ENCODE data around the gene SGTA. TPM values are rescaled to one million over a fixed set of nuclear protein-coding genes. Genes with fewer than 3 reads are reported as not detected.

Gene SGTA
- total RNA-seq, 1 experiment from 2014 or later: 109 TPM

- POLR2A ChIA-PET: no interaction called here
- Histone ChIP-seq H2AFZ (ENCODE audit: low read depth, low read length, poor library complexity, severe bottlenecking) (no peak overlapping the region), H3K4me2 (ENCODE audit: low read length) (no peak overlapping the region), H3K36me3 (ENCODE audit: control insufficient read depth in 1 of 2, insufficient read depth in 2 of 2, low read length in 2 of 2) (peaks cover 3 to 17% of the 10 kb centered on the region in 2 experiments), H3K4me3 (replicated peaks in 1 of 2; ENCODE audit: low read depth in 1 of 2, low read length in 2 of 2) (no peak overlapping the region), H3K79me2 (ENCODE audit: insufficient read depth, low read length) (peaks cover 21% of the 10 kb centered on the region), H3K9ac (ENCODE audit: low read length) (no peak overlapping the region), H3K27ac (ENCODE audit: low read depth, low read length) (no peak overlapping the region; the same call in 1 of the 2 replicates), H3K27me3 (ENCODE audit: insufficient read depth, low read length) (no peaks in the 10 kb centered on the region), H4K20me1 (ENCODE audit: insufficient read depth) (no peaks in the 10 kb centered on the region), H3K4me1 (ENCODE audit: control insufficient read depth in 1 of 2, insufficient read depth in 2 of 2, low read length in 2 of 2) (peaks cover 0 to 3% of the 10 kb centered on the region in 2 experiments; a peak in 1 of 4 replicates), H3K9me3 (ENCODE audit: control insufficient read depth in 1 of 2, insufficient read depth in 1 of 2, low read depth in 1 of 2, low read length in 2 of 2) (peaks cover 0 to 6% of the 10 kb centered on the region in 2 experiments; a peak in 1 of 4 replicates), H3K9me2 (ENCODE audit: insufficient read depth) (no peaks in the 10 kb centered on the region)
- intact Hi-C loops (cut with micrococcal nuclease): no loop called here
- ATAC-seq (no peak), DNase-seq (ENCODE audit: low read depth, low spot score) (no peak)
- RAD21 ChIA-PET (ENCODE audit: low non-redundant PET in 1 of 2, low total read pairs in 2 of 2, uncharacterized antibody in 2 of 2, unreplicated experiment in 2 of 2): no interaction called here
- no peak for TF ChIP-seq ATF3 (IDR thresholded peaks at IDR 0.05)
- TF ChIP-seq EZH2phosphoT487 (IDR thresholded peaks at IDR 0.05; ENCODE audit: borderline replicate concordance): no peak
- TF ChIP-seq ELF1 (IDR thresholded peaks at IDR 0.05; ENCODE audit: borderline replicate concordance, low read depth): no peak
- no peak for TF ChIP-seq CTCF (IDR thresholded peaks at IDR 0.05 in 2 of 3, conservative IDR thresholded peaks at IDR 0.05 in 1 of 3; ENCODE audit: borderline replicate concordance in 1 of 3, insufficient read depth in 1 of 3, low read depth in 2 of 3, low read length in 2 of 3)
- TF ChIP-seq REST (IDR thresholded peaks at IDR 0.05; ENCODE audit: low read depth): no peak
- TF ChIP-seq RAD21 (IDR thresholded peaks at IDR 0.05; ENCODE audit: low read depth): no peak
- no peak for TF ChIP-seq SRF (IDR thresholded peaks at IDR 0.05; ENCODE audit: low read depth)
- no peak for TF ChIP-seq YY1 (IDR thresholded peaks at IDR 0.05; ENCODE audit: extremely low read depth, insufficient replicate concordance, low read depth, low read length)
- TF ChIP-seq EZH2 (IDR thresholded peaks at IDR 0.05): no peak
- TF ChIP-seq SP1 (IDR thresholded peaks at IDR 0.05; ENCODE audit: low read depth): no peak
- TF ChIP-seq CEBPB (IDR thresholded peaks at IDR 0.05; ENCODE audit: low read depth): no peak
- no peak for TF ChIP-seq SIN3A (IDR thresholded peaks at IDR 0.05; ENCODE audit: low read depth)
- no peak for TF ChIP-seq POLR2AphosphoS5 (IDR thresholded peaks at IDR 0.05; ENCODE audit: low read depth, low read length)
- no TSS peak for BruUV-seq (replicated peaks)
- CTCF ChIA-PET: no interaction called here
Observed at GRCh38 chr19:2734589-2735288, 48.3 kb downstream of the SGTA start.

All from HCT116 (cell line).